Measurements from ENCODE around the gene ZFPL1.
"Not testable (repeated sequence)": the region's sequence is repeated elsewhere in the genome, so short reads cannot be mapped to it uniquely, and the experiment has no call there.

ZFPL1 gene

GRCh38 chr11:65116370-65117205 lies 32.6 kb downstream of the ZFPL1 start:
- DNase-seq: no peak

DNA sequence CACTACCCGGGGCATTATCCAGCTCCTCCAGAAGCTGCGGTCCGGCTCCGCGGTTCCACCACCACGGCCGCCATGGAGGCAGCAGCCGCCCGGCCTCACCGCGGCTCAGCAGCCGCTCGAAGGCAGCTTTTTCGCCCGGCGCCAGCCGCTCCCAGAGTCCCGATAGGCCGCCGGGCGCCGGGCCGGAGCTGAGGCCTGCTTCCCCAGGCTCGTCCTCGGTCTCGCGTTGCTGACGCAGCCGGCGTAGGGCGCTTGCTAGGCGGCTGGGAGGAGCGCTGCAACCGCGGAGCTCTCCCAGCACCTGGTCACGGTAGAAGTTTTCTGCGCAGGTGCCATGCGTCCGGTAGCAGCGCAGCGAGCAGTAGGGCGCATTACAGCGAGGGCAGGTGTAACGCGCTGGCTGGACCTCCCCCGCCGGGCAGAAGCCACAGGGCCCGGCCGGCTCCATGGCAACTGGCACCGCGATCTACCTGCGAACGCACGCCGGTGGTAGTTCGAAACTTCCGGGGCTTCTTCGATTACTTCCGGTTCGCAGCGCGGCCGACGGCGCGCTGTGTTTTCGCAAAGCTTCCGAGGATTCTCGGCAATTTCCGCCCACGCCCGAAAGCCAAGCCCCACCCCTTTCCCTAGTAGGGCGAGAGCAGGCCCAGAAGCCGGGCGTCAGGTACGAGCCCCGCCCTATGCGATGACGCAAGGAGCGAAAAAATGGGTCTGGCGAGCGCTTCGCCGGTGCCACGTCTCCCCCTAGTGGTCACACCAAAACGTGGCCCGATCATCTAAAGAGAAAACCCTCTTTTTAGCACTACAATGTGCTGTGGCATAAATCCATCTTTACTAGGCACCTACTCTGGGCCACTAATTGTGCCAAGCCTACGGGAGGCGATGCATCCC lies 33.4 kb downstream of the ZFPL1 start, which contains the start of gene ZNHIT2:
TSS of gene ZNHIT2 (minus strand) at position 496 of the 891 bp plus-strand sequence. CDS start at position 448, 48 bp downstream.
- DNase-seq: peak; percentile 94

DNA sequence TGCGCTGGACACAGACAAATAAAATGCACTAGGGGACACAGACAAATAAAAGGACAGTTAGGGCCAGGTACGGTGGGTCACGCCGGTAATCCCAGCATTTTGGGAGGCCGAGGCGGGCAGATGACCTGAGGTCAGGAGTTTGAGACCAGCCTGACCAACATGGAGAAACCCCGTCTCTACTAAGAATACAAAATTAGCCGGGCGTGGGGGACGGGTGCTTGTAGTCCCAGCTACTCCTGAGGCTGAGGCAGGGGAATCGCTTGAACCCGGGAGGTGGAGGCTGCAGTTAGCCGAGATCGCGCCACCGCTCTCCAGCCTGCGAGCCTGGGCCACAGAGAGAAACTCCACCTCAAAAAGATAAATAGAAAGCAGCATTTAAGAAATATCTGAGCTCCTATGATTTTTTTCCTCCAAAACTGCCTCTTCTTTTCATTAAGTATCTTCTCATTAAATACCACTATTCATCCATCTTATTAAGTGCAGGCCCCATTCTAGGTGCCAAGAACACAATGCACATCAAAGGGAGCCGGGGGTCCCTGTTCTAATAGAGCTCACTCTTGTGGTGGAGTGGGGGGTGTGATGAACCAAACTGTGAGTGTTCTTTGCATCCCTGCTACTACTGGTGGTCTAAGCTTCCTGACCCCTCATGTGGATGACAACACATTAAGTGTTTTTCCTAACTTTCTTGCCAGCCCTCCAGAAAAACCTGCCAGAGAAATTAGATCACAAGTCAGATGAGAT lies 34.2 kb downstream of the ZFPL1 start:
- no peak for DNase-seq

DNA sequence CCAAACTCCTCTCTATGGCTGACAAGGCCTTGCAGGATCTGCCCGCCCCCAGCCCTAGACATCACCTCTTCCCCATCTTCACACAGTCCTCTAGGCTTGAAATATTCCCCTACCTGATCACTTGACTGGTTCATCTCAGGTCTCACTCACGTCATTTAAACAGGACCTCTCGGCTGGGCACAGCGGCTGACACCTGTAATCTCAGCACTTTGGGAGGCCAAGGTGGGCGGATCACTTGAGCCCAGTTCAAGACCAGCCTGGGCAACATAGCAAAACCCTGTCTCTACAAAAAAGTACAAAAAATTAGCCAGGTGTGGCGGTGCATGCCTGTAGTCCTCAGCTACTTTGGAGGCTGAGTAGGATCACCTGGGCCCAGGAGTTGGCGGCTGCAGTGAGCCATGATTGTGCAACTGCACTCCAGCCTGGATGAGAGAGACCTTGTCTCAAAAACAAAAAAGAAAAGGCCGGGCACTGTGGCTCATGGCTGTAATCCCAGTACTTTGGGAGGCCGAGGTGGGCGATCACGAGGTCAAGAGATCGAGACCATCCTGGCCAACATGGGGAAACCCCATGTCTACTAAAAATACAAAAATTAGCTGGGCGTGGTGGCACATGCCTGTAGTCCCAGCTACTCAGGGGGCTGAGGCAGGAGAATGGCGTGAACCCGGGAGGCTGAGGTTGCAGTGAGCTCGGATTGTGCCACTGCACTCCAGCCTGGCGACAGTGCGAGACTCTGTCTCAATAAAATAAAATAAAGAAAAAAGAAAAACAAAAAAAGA lies 35.1 kb downstream of the ZFPL1 start:
- DNase-seq: not testable (repeated sequence)

GRCh38 chr11:65119670-65119995 lies 35.6 kb downstream of the ZFPL1 start:
- no peak for DNase-seq

GRCh38 chr11:65120831-65121230 lies 36.8 kb downstream of the ZFPL1 start:
- no peak for DNase-seq

- no peak for DNase-seq
Observed at GRCh38 chr11:65121447-65121864, 37.4 kb downstream of the ZFPL1 start.

DNA sequence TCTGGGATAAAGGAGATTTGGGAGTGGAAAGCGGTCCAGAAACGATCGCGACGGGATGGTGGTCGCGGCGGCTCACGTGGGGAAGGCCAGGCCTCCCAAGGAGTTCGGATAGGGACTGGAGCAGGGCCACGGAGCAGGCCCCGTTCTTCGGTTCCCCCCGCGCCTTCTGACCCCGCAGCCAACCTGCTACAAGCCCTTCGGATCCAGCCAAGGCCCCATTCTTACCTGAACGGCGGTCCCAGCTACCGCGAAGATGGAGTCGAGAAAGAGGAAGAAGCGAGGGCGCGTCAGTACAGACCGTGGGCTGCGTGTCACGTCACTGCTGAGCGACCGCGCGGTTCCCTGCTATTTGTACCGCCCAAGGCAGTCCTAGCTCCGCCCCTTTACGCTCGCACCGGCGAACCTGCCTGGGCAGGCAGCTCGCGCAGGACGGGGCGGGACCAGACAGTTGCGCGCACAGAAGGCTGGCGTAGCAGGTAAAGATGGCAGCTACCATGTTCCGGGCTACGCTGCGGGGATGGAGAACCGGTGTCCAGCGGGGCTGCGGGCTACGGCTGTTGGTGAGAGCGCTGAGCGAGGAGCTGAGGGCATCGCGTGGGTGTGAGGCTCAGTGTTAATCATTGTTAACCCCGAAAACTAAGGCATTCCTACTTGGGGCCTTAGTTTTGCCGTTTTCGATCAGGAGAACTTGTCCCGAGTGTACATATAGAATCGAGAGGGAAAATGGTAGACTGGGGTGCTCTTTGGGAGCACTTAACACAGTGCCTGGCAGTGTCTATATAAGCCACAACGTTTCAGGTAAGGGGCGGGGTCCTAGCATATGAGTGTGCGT lies 38.1 kb downstream of the ZFPL1 start, which contains the start of the genes FAU and MRPL49:
TSS of gene FAU (minus strand) at position 270 of the 832 bp plus-strand sequence. CDS start 321 bp downstream, outside the sequence.
TSS of gene MRPL49 (plus strand) at position 457 of the 832 bp plus-strand sequence. CDS start at position 483, 26 bp downstream.
- DNase-seq: peak; percentile 93

DNA sequence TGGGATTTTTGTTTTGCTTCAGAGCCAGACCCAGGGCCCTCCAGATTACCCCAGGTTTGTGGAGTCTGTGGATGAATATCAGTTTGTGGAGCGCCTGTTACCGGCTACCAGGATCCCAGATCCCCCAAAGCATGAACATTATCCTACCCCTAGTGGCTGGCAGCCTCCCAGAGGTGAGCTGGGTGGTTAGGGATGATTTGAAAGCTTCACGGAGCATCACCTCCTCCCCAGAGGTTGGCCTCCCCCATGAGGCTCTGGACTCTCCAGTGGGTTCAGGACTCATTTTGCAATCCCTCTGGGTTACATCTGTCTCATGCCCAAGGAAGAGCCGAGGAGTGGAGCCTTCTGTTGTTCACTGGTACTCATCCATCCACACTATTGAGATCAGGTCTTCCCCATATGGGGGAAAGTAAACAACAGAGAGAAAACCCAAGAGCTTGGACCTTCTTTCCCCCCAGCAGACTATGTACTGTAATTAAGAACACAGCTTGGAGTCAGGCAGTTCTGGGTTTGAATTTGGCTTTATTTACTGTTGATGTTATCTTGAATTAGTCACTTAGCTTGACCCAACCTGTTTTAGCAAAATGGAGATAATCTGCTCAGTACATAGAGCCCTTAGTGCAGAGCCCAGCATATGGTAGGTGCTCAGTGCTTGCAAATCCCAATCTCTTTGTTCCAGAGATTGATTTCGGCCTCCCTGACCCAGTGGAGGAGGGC lies 40.6 kb downstream of the ZFPL1 start:
- DNase-seq: no peak

DNA sequence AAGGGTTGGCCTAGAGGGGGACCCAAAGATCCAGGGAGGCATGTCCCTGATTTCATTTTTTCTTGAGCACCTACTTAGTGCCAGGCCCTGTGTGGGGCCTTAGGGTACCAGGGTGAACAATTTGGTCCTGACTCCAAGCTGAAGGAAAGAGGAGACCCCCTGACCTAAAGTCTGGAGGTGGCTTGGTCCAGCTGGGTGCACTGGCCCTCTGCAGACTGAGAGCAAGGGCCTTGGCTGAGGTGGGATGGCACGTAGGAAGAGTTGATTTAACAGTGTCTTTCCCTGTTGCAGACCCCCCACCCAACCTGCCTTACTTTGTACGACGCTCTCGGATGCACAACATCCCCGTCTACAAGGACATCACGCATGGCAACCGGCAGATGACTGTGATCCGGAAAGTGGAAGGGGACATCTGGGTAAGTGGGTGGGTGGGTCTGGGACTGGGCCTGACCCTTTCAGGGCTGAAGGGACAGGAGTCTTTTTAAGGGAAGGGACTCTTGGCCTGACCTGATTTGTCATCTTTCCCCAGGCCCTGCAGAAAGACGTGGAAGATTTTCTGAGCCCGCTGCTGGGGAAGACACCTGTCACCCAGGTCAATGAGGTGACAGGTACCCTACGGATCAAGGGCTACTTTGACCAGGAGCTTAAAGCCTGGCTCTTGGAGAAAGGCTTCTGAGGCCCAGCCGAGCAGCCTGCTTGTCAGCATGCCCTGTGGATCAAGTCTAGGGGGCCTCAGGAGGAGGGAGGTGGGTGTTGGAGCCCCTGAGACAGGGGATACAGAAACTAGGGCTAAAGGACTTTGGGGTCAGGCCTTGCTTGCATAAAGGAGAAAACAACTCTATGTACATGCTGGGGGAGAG lies 41.4 kb downstream of the ZFPL1 start:
- no peak for DNase-seq

DNA sequence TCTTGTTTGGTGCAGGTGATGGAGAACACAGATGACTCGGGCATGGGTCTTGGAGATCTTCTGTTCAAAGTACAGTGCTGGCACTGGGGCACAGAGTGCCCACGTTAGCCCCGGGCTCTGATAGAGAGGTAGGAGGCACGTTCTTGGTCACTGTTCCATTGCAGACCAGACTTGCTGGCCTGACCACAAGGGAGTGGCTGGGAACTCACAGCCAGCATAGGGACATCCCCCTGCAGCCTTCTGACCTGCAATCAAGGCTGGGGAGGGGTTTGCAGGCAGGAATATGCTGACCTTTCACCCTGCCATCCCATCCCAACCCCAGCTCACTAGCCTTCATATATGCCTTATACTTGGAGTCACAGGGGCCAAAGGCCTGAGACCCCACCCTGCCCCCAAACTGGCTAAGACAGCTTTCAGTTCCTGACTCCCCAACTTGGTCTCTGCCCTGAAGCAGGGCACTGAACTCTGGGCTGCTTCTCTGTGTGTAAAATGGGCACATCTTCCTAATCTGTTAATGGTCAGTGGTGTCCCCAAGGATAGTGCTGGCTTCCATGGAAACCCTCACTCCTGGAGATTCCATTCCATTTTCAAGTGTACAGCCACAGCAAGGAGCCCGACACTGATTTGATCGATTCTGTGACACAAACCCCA lies 42.7 kb downstream of the ZFPL1 start:
- no peak for DNase-seq

GRCh38 chr11:65127473-65128181 lies 43.6 kb downstream of the ZFPL1 start:
- DNase-seq: no peak

- no peak for DNase-seq
Observed at GRCh38 chr11:65128182-65129145, 44.4 kb downstream of the ZFPL1 start.

DNA sequence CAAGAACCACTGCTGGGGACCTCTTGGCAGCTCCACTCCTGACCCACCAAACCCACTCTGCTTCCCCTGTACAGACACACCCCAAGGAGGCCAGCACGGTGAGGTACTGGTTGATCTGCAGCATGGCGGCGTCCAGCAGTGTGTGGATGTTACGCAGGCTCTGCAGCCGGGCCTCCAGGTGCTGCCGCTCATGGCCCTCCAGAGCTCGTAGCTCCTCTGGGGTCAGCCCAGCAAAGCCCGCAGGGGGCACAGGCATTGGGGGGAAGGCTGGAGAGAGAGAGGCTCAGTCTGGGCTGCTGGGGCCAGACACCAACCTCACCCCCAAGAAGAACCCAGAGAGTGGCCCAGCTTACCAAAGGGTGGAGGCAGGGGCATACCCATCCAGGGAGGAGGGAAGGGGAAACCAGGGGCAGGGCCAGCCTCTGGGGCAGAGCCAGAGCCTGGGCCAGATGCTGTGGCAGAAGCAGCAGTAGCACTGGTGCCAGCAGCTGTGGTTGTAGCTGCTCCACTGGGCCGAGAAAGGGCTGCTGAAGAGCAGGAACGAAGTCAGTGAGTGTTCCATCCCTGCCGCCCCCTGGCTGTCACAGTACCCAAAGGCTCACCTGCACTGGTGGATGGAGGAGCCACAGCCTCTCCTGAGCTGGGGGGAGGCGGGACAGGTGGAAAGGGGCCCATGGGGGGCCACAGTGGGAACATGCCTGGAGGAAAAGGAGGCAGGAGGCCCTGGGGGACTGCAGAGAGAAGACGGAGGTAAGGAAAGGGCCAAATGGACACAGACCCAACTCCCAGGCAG lies 45.8 kb downstream of the ZFPL1 start:
- DNase-seq: no peak

- DNase-seq: no peak
Observed at GRCh38 chr11:65130631-65131416, 46.8 kb downstream of the ZFPL1 start.
